ENCODE results near the gene PSMA8.

GRCh38 chr18:26133652-26134051, at the start of gene PSMA8:
- TF ChIP-seq, protein P1, sequence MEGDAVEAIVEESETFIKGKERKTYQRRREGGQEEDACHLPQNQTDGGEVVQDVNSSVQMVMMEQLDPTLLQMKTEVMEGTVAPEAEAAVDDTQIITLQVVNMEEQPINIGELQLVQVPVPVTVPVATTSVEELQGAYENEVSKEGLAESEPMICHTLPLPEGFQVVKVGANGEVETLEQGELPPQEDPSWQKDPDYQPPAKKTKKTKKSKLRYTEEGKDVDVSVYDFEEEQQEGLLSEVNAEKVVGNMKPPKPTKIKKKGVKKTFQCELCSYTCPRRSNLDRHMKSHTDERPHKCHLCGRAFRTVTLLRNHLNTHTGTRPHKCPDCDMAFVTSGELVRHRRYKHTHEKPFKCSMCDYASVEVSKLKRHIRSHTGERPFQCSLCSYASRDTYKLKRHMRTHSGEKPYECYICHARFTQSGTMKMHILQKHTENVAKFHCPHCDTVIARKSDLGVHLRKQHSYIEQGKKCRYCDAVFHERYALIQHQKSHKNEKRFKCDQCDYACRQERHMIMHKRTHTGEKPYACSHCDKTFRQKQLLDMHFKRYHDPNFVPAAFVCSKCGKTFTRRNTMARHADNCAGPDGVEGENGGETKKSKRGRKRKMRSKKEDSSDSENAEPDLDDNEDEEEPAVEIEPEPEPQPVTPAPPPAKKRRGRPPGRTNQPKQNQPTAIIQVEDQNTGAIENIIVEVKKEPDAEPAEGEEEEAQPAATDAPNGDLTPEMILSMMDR (IDR thresholded peaks at IDR 0.05; ENCODE audit: insufficient read depth, low read depth, low read length), result no peak
- no peak for TF ChIP-seq EZH2 (IDR thresholded peaks at IDR 0.05; ENCODE audit: insufficient read depth, low read length)
